Measurements from ENCODE around the gene FYTTD1.
A peak's percentile ranks its signal among the peaks of the same experiment; 100 is the strongest.

FYTTD1 gene

GRCh38 chr3:197752107-197752506 lies 2.4 kb downstream of the FYTTD1 start:
- TF ChIP-seq LEF1 (IDR thresholded peaks at IDR 0.05; ENCODE audit: borderline replicate concordance) (no peak), PKNOX1 (IDR thresholded peaks at IDR 0.05) (peak; percentile 51; the same call in 1 of the 2 replicates), FOXA1 (IDR thresholded peaks at IDR 0.05) (no peak), L3MBTL2 (conservative IDR thresholded peaks at IDR 0.05) (no peak), CTBP1 (IDR thresholded peaks at IDR 0.05; ENCODE audit: borderline replicate concordance) (no peak), ELF4 (IDR thresholded peaks at IDR 0.05) (no peak), ZNF384 (IDR thresholded peaks at IDR 0.05) (no peak), FOXM1 (IDR thresholded peaks at IDR 0.05; ENCODE audit: borderline replicate concordance) (no peak)
- CTCF ChIA-PET = no interaction called here
- DNase-seq (ENCODE audit: extremely low spot score) = no peak
- POLR2A ChIA-PET = no interaction called here

DNA sequence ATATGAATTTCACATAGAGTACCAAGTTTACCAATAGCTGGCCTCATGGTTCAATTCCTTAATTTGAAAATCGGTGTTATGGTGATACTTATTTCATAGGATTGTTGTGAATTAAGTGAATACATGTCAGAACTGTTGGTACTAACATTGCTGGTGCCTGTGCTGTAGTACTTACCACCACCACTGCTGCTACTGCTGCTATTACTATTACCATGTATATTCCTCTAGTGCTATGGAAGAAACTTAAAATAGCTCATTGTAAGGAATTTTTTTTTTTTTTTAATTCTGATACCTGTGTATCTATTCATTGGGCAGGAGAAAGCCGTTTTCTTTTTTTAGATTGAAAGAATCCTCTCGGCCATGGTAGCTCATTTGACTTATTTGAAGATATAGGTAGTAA lies 3.6 kb downstream of the FYTTD1 start:
- CTCF ChIA-PET = no interaction called here
- no peak for DNase-seq (ENCODE audit: extremely low spot score)
- POLR2A ChIA-PET = no interaction called here
- TF ChIP-seq TARDBP (IDR thresholded peaks at IDR 0.05) = no peak
- TF ChIP-seq ELF4 (IDR thresholded peaks at IDR 0.05) = no peak
- TF ChIP-seq PKNOX1 (IDR thresholded peaks at IDR 0.05) = no peak
- TF ChIP-seq L3MBTL2 (conservative IDR thresholded peaks at IDR 0.05) = no peak
- no peak for TF ChIP-seq CTBP1 (IDR thresholded peaks at IDR 0.05; ENCODE audit: borderline replicate concordance)
- no peak for TF ChIP-seq BHLHE40 (IDR thresholded peaks at IDR 0.05; ENCODE audit: borderline replicate concordance)
- no peak for TF ChIP-seq FOXA1 (IDR thresholded peaks at IDR 0.05)
- no peak for TF ChIP-seq FOXK2 (IDR thresholded peaks at IDR 0.05)

- CTCF ChIA-PET = no interaction called here
- POLR2A ChIA-PET = no interaction called here
- DNase-seq (ENCODE audit: extremely low spot score) = no peak
- TF ChIP-seq L3MBTL2 (conservative IDR thresholded peaks at IDR 0.05) = no peak
- no peak for TF ChIP-seq PKNOX1 (IDR thresholded peaks at IDR 0.05)
- TF ChIP-seq ARNT (IDR thresholded peaks at IDR 0.05) = no peak
- TF ChIP-seq FOXA1 (IDR thresholded peaks at IDR 0.05) = no peak
- TF ChIP-seq BHLHE40 (IDR thresholded peaks at IDR 0.05; ENCODE audit: borderline replicate concordance) = no peak
- TF ChIP-seq SP1 (IDR thresholded peaks at IDR 0.05) = no peak
Observed at GRCh38 chr3:197756704-197757103, 7.0 kb downstream of the FYTTD1 start.

DNA sequence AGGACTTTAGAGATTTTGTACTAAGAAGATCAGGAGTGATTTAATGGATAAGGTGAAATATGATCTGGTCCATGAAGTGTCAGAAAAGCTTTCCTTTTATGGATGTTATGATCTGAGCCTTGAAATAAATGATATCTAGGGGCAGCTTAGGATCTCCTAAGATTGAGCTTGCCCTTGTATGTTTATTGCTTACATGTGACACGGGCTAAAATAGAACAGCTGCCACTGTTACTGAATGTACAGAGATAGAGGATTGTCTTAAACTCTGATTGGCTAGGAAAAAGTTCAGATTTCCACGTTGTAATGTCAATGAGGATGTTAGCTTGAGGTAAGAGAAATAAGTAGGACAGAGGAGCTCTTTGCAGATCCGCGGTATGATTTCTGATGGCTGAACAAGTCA lies 8.8 kb downstream of the FYTTD1 start:
- TF ChIP-seq L3MBTL2 (conservative IDR thresholded peaks at IDR 0.05) (no peak), ELF4 (IDR thresholded peaks at IDR 0.05) (no peak), NFRKB (IDR thresholded peaks at IDR 0.05) (no peak), FOXK2 (IDR thresholded peaks at IDR 0.05) (no peak), FOXA1 (IDR thresholded peaks at IDR 0.05) (no peak), BHLHE40 (IDR thresholded peaks at IDR 0.05; ENCODE audit: borderline replicate concordance) (no peak), CTBP1 (IDR thresholded peaks at IDR 0.05; ENCODE audit: borderline replicate concordance) (no peak), HDGF (IDR thresholded peaks at IDR 0.05; ENCODE audit: borderline replicate concordance) (no peak), PKNOX1 (IDR thresholded peaks at IDR 0.05) (no peak), LEF1 (IDR thresholded peaks at IDR 0.05; ENCODE audit: borderline replicate concordance) (no peak), TARDBP (IDR thresholded peaks at IDR 0.05) (no peak), ZNF384 (IDR thresholded peaks at IDR 0.05) (no peak), FOXM1 (IDR thresholded peaks at IDR 0.05; ENCODE audit: borderline replicate concordance) (no peak), SP1 (IDR thresholded peaks at IDR 0.05) (no peak), SUZ12 (IDR thresholded peaks at IDR 0.05) (no peak)
- no peak for DNase-seq (ENCODE audit: extremely low spot score)
- ChIA-PET CTCF (no interaction called here), POLR2A (no interaction called here)

DNA sequence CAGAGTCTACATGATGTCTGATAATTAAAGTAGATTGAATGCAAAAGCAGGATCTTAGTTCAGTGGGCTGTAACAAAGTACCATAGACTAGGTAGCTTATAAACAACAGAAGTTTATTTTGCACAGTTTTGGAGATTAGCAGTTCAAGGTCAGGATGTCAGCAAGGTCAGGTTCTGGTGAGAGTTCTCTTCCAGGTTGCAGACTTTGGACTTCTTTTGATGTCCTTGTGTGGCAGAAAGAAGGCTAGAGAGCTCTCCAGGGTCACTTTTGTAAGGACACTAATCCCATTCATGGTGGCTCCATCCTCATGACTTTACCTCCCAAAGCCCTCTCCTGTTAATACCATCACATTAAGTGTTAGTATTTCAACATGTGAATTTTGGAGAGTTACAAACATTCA lies 12.1 kb downstream of the FYTTD1 start:
- CTCF ChIA-PET = no interaction called here
- no peak for DNase-seq (ENCODE audit: extremely low spot score)
- TF ChIP-seq FOXK2 (IDR thresholded peaks at IDR 0.05) (no peak), HDGF (IDR thresholded peaks at IDR 0.05; ENCODE audit: borderline replicate concordance) (no peak), TARDBP (IDR thresholded peaks at IDR 0.05) (no peak), SUZ12 (IDR thresholded peaks at IDR 0.05) (no peak), LEF1 (IDR thresholded peaks at IDR 0.05; ENCODE audit: borderline replicate concordance) (no peak), CTBP1 (IDR thresholded peaks at IDR 0.05; ENCODE audit: borderline replicate concordance) (no peak), NFRKB (IDR thresholded peaks at IDR 0.05) (no peak), ZNF384 (IDR thresholded peaks at IDR 0.05) (no peak), ELF4 (IDR thresholded peaks at IDR 0.05) (no peak), PKNOX1 (IDR thresholded peaks at IDR 0.05) (no peak), L3MBTL2 (conservative IDR thresholded peaks at IDR 0.05) (no peak), FOXA1 (IDR thresholded peaks at IDR 0.05) (no peak), BHLHE40 (IDR thresholded peaks at IDR 0.05; ENCODE audit: borderline replicate concordance) (no peak), FOXM1 (IDR thresholded peaks at IDR 0.05; ENCODE audit: borderline replicate concordance) (no peak), ARNT (IDR thresholded peaks at IDR 0.05) (no peak), SP1 (IDR thresholded peaks at IDR 0.05) (no peak)
- POLR2A ChIA-PET = no interaction called here

DNA sequence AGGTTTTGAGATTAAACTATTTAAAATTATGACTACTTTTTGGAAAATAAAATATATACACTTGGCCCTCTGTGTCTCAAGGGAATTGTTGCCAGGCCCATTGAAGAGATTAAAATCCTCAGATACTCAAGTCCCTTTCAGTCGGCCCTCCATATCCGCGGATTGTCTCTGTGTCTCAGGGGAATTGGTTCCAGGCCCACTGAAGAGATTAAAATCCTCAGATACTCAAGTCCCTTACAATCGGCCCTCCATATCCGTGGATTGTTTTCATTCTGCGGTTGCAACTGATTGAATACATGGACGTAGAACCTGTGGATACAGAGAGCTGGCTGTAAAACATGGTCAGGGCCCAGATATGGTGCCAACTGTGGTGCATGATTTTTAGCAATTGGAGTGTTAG lies 25.6 kb downstream of the FYTTD1 start:
- ChIA-PET CTCF (no interaction called here), POLR2A (no interaction called here)
- no peak for DNase-seq (ENCODE audit: extremely low spot score)
- TF ChIP-seq SUZ12 (IDR thresholded peaks at IDR 0.05) = no peak
